Adrenal gland (tissue), 12 donors: ENCODE results near the gene CXCL5. TPM values are rescaled to one million over a fixed set of nuclear protein-coding genes. Genes with fewer than 3 reads are reported as not detected.

ENCODE experiments used
- DNase-seq, 7 donors: peaks; one replicate each; pipeline ENCODE4 v3.0.0-alpha.2; 2019 to 2020
- H3K27ac ChIP-seq, 5 donors: fragments of 200-600 bp; sonication (generic) in 4 of 5; 1 replicate in 3 of 5; 2 replicates in 2 of 5; pipeline versions ENCODE4 v1.5.1 to v1.8.0; 2016 to 2020; ENCODE audit warnings: mild to moderate bottlenecking in 1 of 5
- H3K27me3 ChIP-seq: fragments of 200-600 bp; 2 replicates; pipeline ENCODE4 v1.8.0; 2021
- H3K36me3 ChIP-seq, 2 donors: fragments of 200-600 bp; replicated peaks in 1 of 2; 1 replicate in 1 of 2; 2 replicates in 1 of 2; pipeline versions ENCODE4 v1.5.1 to v1.8.0; 2018 to 2022
- H3K4me1 ChIP-seq, 2 donors: fragments of 200-600 bp; replicated peaks in 1 of 2; 1 replicate in 1 of 2; 2 replicates in 1 of 2; pipeline versions ENCODE4 v1.5.1 to v1.8.0; 2018 to 2021
- H3K4me3 ChIP-seq, 4 donors: fragments of 200-600 bp; sonication (generic) in 3 of 4; one replicate each; pipeline ENCODE4 v1.5.1; 2016 to 2018
- H3K9me3 ChIP-seq, 3 donors: fragments of 200-600 bp; sonication (generic) in 1 of 3; replicated peaks in 1 of 3; 1 replicate in 2 of 3; 2 replicates in 1 of 3; pipeline versions ENCODE4 v1.5.1 to v1.8.0; 2016 to 2021
- CTCF ChIP-seq, 6 experiments: fragments of 450-650 bp in 4 of 6; fragments of 200-600 bp in 2 of 6; sonication (generic) in 1 of 6; IDR thresholded peaks; 1 replicate in 5 of 6; 2 replicates in 1 of 6; pipeline versions ENCODE4 v1.5.1 to v1.8.0; 2016 to 2021; ENCODE audit warnings: antibody characterized with exemption in 6 of 6, mild to moderate bottlenecking in 2 of 6, moderate library complexity in 1 of 6
- POLR2A ChIP-seq, 2 donors: fragments of 450-650 bp; IDR thresholded peaks; one replicate each; pipeline ENCODE4 v1.6.1; 2017; ENCODE audit warnings: antibody characterized with exemption in 2 of 2, mild to moderate bottlenecking in 2 of 2, moderate library complexity in 1 of 2
- WGBS, 4 donors: extraction: QIAGEN DNeasy Blood & Tissue Kit in 2 of 4; methylation state at CpG; one replicate each; pipeline versions ENCODE4 v1.1.5 to v1.1.7; 2013 to 2017; 5-methylcytosine and 5-hydroxymethylcytosine counted together
- intact Hi-C, 2 donors: fragments of 100-400 bp; cut with DNase I; formaldehyde crosslinking; loops; one replicate each; pipeline versions ENCODE4 v1.14.1 to v1.15.0; 2022 to 2023
- polyA plus RNA-seq, 3 donors: library from polyadenylated mRNA; stranded (reverse); fragments of 200-250 nt in 2 of 3; fragments of 350-450 nt in 1 of 3; fragmentation: Illumina TruSeq in 1 of 3; extraction: RNeasy Lipid Tissue Mini Kit (QIAGEN cat#74804) in 1 of 3; gene quantifications; one replicate each; pipeline ENCODE4 v1.2.3, GENCODE V29; 2013 to 2014
- small RNA-seq, 2 donors: library from RNA; depleted of rRNA; stranded (forward); fragments of <200 nt; gene quantifications; one replicate each; pipeline ENCODE3, GENCODE V24; 2016
- total RNA-seq, 9 donors: library from RNA; depleted of rRNA in 4 of 9; stranded (reverse); fragments of >200 nt in 4 of 9; fragments of 120-200 nt in 1 of 9; fragmentation: NEBNext Ultra II Directional in 1 of 9; extraction: Animal tissue kit (Norgen Biotek cat#: 25700) in 1 of 9; gene quantifications; one replicate each; pipeline versions ENCODE4 v1.1.0 to v1.2.4, GENCODE V29; 2013 to 2023
- donor health status: healthy with polysubstance abuse.
- donor health status: Bipolar disorder and iron deficiency.
- donor health status: DM: yes; HTN: yes; CAD: no.
- donor health status: DM: no; HTN: no; CAD: no.
- donor health status: DM: no; HTN: no; CAD: no.
- donor health status: DM: yes; HTN: yes; CAD: no.

Gene CXCL5
- total and polyA plus RNA-seq, 12 donors, result 0.03 to 0.41 (median 0.09) TPM; not detected in 9

- 66 to 69% (median 66%) methylated on average over 3 of the region's 3 CpGs for WGBS, 4 donors
- intact Hi-C loops, result loop anchor here in 1 of 2 donors (10.0 kb wide), 1 partner anchor 283 kb away; no protein-coding TSS in a partner anchor
- H3K4me3 ChIP-seq, result no peak overlapping the region
- H3K9me3 ChIP-seq, result no peaks in the 10 kb centered on the region
- H3K27ac ChIP-seq, result no peak overlapping the region
- no peak for TF ChIP-seq CTCF (IDR thresholded peaks at IDR 0.05)
- no peak for TF ChIP-seq POLR2A (IDR thresholded peaks at IDR 0.05)
- H3K27me3 ChIP-seq, result peaks cover 35% of the 10 kb centered on the region
- H3K4me1 ChIP-seq, result peaks cover 0 to 7% of the 10 kb centered on the region in 2 donors
- DNase-seq, result no peak
- no peaks in the 10 kb centered on the region for H3K36me3 ChIP-seq
Observed at GRCh38 chr4:73947239-73947985, 51.1 kb downstream of the CXCL5 start.

DNA sequence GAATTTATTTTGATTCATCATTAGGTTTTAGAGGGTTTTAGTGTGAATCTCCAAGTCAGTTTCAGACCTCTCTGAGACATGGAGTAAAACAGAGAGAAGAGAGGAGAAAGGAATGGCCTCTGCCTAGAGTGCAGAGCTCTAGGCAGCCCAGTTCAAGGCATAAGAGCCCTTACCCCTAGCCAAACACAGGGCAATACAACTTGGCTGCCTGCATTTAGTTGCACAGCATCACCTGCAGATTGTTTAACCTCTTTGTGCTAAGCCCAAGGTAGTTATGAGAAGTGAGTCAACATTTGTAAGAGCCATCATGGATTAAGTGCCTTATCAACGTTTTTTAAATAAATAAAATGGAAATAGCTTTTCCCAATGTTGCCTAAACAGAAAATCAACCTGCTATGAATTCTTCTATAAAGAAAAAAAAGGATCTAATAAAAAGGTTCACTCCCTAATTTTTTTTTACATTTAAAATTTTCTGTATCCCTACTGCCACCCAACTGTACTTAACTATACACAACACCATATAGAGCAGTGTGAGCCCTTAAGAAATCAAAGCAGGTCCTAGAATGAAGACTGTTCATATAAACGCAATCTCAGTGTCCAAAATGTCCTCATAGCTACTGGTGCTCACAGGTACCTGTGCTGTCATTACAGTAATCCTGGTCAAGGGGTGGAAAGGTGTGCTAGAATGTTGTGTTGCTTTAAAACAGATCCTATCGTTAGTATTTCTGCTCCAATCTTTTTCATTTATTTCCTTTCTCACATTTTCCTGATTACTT is 52.6 kb downstream of the CXCL5 start:
- H3K4me1 ChIP-seq, result peaks cover 0 to 7% of the 10 kb centered on the region in 2 donors
- no peak for DNase-seq
- H3K27me3 ChIP-seq, result peaks cover 35% of the 10 kb centered on the region
- WGBS, 4 donors, result 56 to 68% (median 65%) methylated on average over 3 of the region's 3 CpGs
- no peak overlapping the region for H3K27ac ChIP-seq
- H3K36me3 ChIP-seq, result no peaks in the 10 kb centered on the region
- intact Hi-C loops, result loop anchor here in 1 of 2 donors (10.0 kb wide), 1 partner anchor 281 kb away; no protein-coding TSS in a partner anchor
- H3K4me3 ChIP-seq, result no peak overlapping the region
- TF ChIP-seq CTCF (IDR thresholded peaks at IDR 0.05), result no peak
- no peak for TF ChIP-seq POLR2A (IDR thresholded peaks at IDR 0.05)
- no peaks in the 10 kb centered on the region for H3K9me3 ChIP-seq

Small RNA genes within 50 kb of the gene (small RNA-seq; reads per million reads assigned to genes)
- gene RN7SL218P, result 0 reads per million in 2 donors

Other genes starting within 250 kb of the CXCL5 start
- gene CXCL6, start 162.0 kb downstream of the CXCL5 start, total RNA-seq, result under 1 TPM in 1 of 9 donors, not detected in 8; 0.41 TPM
- under 1 TPM; 0.07 to 0.16 (median 0.16) TPM for gene CXCL6, start 162.0 kb downstream of the CXCL5 start, polyA plus RNA-seq
- under 1 TPM in 1 of 9 donors, not detected in 8; 0.72 TPM for gene PF4V1, start 145.4 kb downstream of the CXCL5 start, total RNA-seq
- gene PF4V1, start 145.4 kb downstream of the CXCL5 start, polyA plus RNA-seq, result not detected
- gene CXCL1, start 129.3 kb downstream of the CXCL5 start, total RNA-seq, result 1 to 10 TPM in 4 of 9 donors, under 1 TPM in 2, not detected in 3; 0.84 to 6.1 (median 1.6) TPM
- 1 to 10 TPM; 1.6 to 2.0 (median 1.7) TPM for gene CXCL1, start 129.3 kb downstream of the CXCL5 start, polyA plus RNA-seq
- 1 to 10 TPM in 1 of 9 donors, under 1 TPM in 1, not detected in 7; 0.42 to 6.3 TPM for gene PF4, start 16.6 kb downstream of the CXCL5 start, total RNA-seq
- under 1 TPM in 1 of 3 donors, not detected in 2; 0.88 TPM for gene PF4, start 16.6 kb downstream of the CXCL5 start, polyA plus RNA-seq
- gene PPBP, start 10.5 kb downstream of the CXCL5 start, total RNA-seq, result 10 to 100 TPM in 2 of 9 donors, 1 to 10 TPM in 2, under 1 TPM in 2, not detected in 3; 0.81 to 22.4 (median 2.4) TPM
- under 1 TPM in 1 of 3 donors, not detected in 2; 0.27 TPM for gene PPBP, start 10.5 kb downstream of the CXCL5 start, polyA plus RNA-seq
- 1 to 10 TPM in 1 of 9 donors, under 1 TPM in 5, not detected in 3; 0.17 to 1.5 (median 0.42) TPM for gene CXCL3, start 40.0 kb upstream of the CXCL5 start, total RNA-seq
- 1 to 10 TPM in 1 of 3 donors, under 1 TPM in 2; 0.13 to 1.6 (median 0.64) TPM for gene CXCL3, start 40.0 kb upstream of the CXCL5 start, polyA plus RNA-seq
- gene CXCL2, start 100.5 kb upstream of the CXCL5 start, total RNA-seq, result 10 to 100 TPM in 1 of 9 donors, 1 to 10 TPM in 7, under 1 TPM in 1; 0.11 to 13.9 (median 6.2) TPM
- gene CXCL2, start 100.5 kb upstream of the CXCL5 start, polyA plus RNA-seq, result 10 to 100 TPM in 1 of 3 donors, 1 to 10 TPM in 2; 2.2 to 18.8 (median 5.4) TPM
- 10 to 100 TPM; 13.2 to 38.2 (median 16.2) TPM for gene MTHFD2L, start 159.4 kb upstream of the CXCL5 start, total RNA-seq
- 10 to 100 TPM in 2 of 3 donors, 1 to 10 TPM in 1; 9.8 to 25.9 (median 10.3) TPM for gene MTHFD2L, start 159.4 kb upstream of the CXCL5 start, polyA plus RNA-seq